Measurements from ENCODE around the gene RRAD.
"Not testable (repeated sequence)": the region's sequence is repeated elsewhere in the genome, so short reads cannot be mapped to it uniquely, and the experiment has no call there.

Gene RRAD

GRCh38 chr16:66950971-66951790 is 25.8 kb upstream of the RRAD start:
- no peak for DNase-seq

GRCh38 chr16:66950437-66950836 is 25.1 kb upstream of the RRAD start:
- DNase-seq: no peak

GRCh38 chr16:66949472-66949871 is 24.1 kb upstream of the RRAD start:
- no peak for DNase-seq

GRCh38 chr16:66948837-66949225 is 23.5 kb upstream of the RRAD start:
- no peak for DNase-seq

GRCh38 chr16:66948134-66948836 is 22.9 kb upstream of the RRAD start:
- DNase-seq: no peak

- peak; percentile 83 for DNase-seq
Measured at GRCh38 chr16:66947302-66948065, 22.1 kb upstream of the RRAD start.

GRCh38 chr16:66946974-66947301 is 21.6 kb upstream of the RRAD start:
- no peak for DNase-seq

- no peak for DNase-seq
Measured at GRCh38 chr16:66946541-66946940, 21.2 kb upstream of the RRAD start.

GRCh38 chr16:66945939-66946338 is 20.6 kb upstream of the RRAD start:
- no peak for DNase-seq

GRCh38 chr16:66944971-66945370 is 19.6 kb upstream of the RRAD start:
- not testable (repeated sequence) for DNase-seq

GRCh38 chr16:66944054-66944441 is 18.7 kb upstream of the RRAD start:
- no peak for DNase-seq

- no peak for DNase-seq
Measured at GRCh38 chr16:66943426-66944053, 18.2 kb upstream of the RRAD start.

- no peak for DNase-seq
Measured at GRCh38 chr16:66942981-66943380, 17.6 kb upstream of the RRAD start.

GRCh38 chr16:66940236-66940635 is 14.9 kb upstream of the RRAD start:
- DNase-seq: no peak

- no peak for DNase-seq
Measured at GRCh38 chr16:66939366-66939765, 14.0 kb upstream of the RRAD start.

GRCh38 chr16:66937725-66938337 is 12.5 kb upstream of the RRAD start:
- no peak for DNase-seq

- no peak for DNase-seq
Measured at GRCh38 chr16:66936889-66937554, 11.7 kb upstream of the RRAD start.

- no peak for DNase-seq
Measured at GRCh38 chr16:66936462-66936861, 11.1 kb upstream of the RRAD start.

- no peak for DNase-seq
Measured at GRCh38 chr16:66935314-66936011, 10.1 kb upstream of the RRAD start, which contains the start of gene CES2. TSS of gene CES2 (plus strand) at chr16:66935516. CDS start at chr16:66935636, 120 bp downstream.

GRCh38 chr16:66934839-66935313 is 9.5 kb upstream of the RRAD start:
- not testable (repeated sequence) for DNase-seq

- DNase-seq: peak; percentile 91
Measured at GRCh38 chr16:66934138-66934838, 9.0 kb upstream of the RRAD start, which contains the start of gene CIAO2B. TSS of gene CIAO2B (minus strand) at chr16:66934402. CDS start at chr16:66934364, 38 bp downstream.
